Hypothalamus (tissue), 51 donors: ENCODE data around the gene LSM3.
A peak's percentile ranks its signal among the peaks of the same experiment; 100 is the strongest.
"Not testable (repeated sequence)": the region's sequence is repeated elsewhere in the genome, so short reads cannot be mapped to it uniquely, and the experiment has no call there.

Experiments
- DNase-seq, 51 donors: peaks; one replicate each; lab custom pipeline; 2025; lab: John Stamatoyannopoulos, UW

The LSM3 gene

DNA sequence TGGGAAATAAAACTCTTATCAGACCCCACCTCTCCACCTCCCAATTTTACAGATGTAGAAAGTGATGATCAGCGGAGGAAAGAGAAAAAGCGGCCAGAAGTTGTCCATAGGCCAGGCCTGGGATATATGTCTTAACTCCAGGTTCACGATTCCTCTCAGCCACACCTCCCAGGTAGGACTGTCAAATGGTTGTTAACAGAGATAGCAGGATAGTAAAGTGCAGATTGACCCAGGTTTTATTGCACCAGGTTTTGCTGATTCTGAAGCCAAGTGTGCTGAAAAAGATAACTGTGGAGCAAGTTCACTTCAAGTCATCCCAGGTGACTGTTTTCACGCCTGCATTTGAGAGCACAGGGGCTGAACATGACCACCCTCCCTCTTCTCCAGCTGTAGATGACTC lies 36.1 kb downstream of the LSM3 start:
- DNase-seq = no peak

DNA sequence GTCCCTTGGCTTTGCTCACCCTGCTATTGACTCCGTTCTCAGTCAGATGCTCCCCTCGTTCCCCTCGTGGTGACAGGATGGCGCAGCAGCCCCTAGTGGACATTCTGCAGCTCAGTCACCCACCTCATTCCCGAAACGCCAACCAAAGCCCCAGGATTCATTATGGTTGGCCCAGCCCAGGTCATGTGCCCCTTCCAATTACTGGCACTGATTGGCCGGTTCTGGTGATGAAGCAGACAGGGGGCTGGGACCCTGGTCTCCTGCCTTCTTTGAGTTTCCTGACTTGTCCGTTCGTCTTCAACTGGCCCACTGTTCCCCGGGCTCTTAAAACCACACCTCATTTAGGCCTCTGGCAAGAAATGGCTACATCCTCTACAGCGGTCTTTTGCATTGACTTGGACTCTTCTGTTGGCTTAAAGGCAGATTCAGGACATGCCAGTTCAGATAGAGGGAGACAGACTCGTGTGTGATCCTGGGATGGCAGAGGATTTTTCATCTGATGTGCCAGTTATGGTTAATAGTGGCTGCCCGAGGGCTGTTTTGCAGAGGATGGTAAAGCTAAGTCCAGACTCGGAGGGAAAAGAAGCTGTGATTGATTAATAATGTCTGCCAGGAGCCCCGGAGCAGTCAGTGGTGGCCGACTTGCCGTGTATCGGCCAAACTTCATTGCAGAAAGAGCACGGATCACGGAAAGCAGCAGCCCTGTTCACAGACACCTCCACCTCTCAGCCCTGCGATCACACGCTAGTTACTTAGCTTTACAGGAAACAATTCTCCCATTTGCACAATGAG lies 37.8 kb downstream of the LSM3 start:
- DNase-seq = peak in 45 of 51 donors; percentile 13 to 88 (median 51)

GRCh38 chr3:14218355-14218754 lies 39.7 kb downstream of the LSM3 start:
- no peak for DNase-seq

GRCh38 chr3:14220933-14221332 lies 42.3 kb downstream of the LSM3 start:
- no peak for DNase-seq

DNA sequence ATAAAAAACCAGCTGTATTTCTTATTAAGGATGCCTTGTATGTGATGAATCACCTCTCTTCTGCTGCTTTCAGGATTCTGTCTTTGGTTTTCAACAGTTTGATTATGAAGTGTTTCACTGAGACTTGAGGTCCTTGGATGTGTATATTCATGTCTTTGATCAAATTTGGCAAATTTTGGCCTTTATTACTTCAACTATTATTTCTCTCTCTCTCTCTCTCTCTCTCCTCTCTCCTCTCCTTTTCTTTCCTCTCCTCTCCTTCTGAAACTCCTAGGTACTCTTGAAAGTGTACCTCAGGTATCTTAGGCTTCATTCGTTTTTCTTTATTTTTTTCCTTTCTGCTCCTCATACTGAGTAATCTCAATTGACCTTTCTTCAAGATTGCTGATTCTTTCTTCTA lies 43.3 kb downstream of the LSM3 start:
- DNase-seq = no peak

GRCh38 chr3:14222457-14222856 lies 43.8 kb downstream of the LSM3 start:
- no peak for DNase-seq

DNA sequence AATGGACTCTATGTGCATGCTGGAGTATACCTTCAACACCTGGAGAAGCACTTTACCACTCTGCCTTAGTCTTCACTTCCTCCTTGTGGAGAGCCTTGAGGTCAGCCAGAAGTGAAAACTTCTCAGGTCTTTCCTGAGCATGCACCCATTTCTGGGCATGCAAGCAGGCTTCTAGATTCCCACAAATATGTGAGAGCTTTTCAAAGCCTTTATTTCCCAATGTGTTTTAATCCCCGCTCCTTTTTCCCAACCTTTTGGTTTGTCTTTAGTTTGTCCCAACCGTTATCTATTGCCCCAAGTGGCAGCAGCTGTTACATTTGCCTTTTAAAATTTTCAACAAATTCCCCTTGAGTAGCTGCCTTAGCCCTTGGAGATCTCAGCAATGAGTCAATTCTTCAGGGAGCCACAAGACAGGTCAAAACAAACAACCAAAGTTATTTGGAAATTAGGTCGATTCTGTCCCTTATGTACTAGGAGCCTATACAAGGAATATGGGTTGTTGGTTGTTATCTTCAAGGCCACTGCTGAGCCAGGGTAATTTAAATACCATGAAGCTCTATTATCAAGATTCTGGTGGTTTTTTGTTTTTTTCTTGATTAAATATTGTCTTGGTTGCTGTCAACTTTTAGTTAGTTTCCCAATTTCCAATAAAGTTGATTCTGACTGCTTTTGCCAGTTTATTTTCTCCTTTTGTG lies 44.4 kb downstream of the LSM3 start:
- DNase-seq = no peak

GRCh38 chr3:14223595-14223994 lies 45.0 kb downstream of the LSM3 start:
- no peak for DNase-seq

DNA sequence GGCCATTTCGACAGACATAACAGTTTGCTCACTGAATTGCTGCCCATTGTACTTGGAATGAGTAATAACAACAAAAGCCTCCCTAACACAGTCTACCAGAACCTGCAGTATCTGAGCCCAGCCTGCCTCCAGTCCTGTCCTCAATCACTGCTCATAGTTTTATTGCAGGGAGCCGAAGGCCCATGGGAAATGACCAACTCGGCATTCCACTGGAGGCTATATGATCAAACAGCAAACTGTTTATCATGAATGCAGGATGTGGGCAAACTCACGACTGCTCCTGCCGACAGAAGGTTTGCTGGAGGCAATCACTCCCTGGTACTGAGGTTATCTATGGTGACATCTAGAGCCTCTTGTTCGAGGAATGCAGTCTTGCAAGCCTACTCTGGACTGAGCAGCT lies 46.3 kb downstream of the LSM3 start:
- no peak for DNase-seq

GRCh38 chr3:14225421-14225820 lies 46.8 kb downstream of the LSM3 start:
- DNase-seq = no peak

DNA sequence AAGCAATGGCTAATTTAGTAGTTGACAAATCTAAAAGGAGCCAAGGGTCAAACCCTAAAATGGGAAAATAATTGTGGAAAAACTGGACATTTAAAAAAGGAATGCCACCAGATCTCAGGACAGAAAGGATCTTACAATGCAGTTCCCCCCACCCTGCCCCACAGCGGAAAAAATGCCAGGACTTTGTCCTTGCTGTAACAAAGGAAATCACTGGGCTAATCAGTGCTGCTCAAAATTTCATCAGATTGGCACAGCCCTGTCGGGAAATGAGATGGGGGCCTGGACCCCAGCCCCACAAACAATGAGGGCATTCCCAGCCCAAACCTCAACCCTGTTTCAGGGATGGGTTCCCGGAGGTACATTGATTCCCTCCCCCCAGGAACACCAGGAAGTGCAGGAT lies 47.7 kb downstream of the LSM3 start:
- not testable (repeated sequence) for DNase-seq

DNA sequence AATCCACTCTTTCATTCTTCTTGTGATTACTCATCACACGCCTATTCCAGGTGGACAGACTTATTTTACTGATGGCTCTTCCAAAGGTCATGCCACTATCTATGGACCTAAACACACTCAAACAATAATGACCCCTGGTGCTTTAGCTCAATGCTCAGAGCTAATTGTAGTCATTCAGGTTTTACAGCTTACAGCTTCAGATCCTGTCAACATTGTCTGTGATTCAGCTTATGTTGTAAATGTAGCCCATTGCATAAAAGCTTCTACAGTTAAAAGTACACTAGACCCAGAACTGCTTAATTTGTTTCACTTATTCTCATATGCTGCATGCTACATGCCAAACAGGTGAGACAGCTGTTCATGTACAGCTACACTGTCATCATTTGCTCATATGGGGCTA lies 49.2 kb downstream of the LSM3 start:
- no peak for DNase-seq

DNA sequence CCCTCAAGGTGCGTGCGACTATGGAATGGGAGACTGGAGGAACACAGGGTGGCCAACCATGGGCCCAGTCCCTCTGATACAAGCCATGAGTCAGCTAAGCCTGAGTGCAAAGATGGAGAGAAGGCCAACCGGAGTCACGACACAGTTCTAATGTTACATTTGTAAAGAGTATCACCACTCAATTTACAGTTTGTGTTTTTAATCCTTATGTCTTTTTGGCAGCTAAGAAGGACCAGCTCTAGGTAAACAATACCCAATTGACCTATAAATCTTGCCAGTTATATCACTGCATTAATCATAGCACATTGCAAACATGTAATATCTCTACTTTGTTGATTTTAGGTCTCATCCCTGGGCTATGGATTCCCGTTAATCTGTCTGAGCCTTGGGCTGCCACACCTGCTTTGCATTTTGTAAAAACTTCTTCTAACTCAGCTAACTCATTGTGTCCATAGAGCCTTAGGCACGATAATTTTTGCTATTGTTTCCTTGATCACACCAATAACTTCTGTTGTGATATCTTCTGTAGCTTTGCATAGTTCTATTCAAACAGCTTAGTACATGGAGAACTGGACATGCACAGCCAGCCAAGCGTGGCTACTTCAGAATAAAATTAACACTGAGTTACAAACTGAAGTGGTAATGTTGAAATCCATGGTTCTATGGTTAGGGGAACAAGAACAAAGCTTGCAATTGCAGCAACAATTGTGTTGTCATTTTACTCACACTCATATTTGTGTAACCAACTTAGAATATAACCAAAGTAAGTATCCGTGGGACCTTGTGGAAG lies 50.3 kb downstream of the LSM3 start:
- no peak for DNase-seq

GRCh38 chr3:14229695-14230094 lies 51.1 kb downstream of the LSM3 start:
- DNase-seq = not testable (repeated sequence)

DNA sequence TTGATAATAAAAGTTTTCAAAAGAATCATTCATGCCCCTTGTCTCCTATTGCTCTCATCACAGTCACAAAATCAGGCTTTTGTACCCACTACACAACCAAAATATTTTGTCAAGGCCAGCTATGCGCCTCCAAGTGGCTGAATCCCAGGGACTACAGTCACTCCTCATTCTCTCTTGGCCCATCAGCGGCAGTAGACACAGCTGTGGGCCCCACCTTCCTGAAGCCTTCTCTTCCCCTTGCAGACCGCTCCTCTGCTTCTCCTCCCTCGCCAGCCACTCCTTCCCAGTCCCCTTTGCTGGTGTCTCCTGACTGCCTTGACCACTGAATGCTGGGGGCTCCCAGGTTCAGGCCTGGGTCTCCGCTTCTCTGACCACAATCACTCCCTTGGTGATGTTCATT lies 52.1 kb downstream of the LSM3 start:
- no peak for DNase-seq

GRCh38 chr3:14231145-14231990 lies 52.8 kb downstream of the LSM3 start:
- no peak for DNase-seq

DNA sequence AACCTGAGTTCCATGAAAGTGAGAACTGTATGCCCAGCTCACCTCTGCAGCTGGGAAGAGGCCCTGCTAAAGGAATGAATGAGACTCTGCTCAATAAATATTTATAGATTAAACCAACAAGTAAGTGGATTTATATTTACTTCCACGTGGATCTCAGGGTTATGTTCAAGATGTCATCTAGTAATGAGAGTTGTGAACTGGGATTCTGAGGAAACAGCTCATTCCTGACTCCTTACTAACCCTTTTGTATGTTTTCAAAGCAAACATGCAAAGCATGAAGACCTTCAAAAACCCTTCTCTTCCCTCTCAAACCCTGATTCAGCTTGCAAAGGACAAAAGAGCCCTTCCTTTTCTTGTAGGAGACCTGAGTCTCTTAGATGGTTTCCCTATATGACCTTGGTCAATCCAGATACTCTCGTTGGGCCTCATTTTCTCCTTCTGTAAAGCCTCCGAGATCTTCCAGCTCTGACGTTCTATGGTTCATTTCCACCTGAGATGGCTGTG lies 53.4 kb downstream of the LSM3 start:
- DNase-seq = no peak

DNA sequence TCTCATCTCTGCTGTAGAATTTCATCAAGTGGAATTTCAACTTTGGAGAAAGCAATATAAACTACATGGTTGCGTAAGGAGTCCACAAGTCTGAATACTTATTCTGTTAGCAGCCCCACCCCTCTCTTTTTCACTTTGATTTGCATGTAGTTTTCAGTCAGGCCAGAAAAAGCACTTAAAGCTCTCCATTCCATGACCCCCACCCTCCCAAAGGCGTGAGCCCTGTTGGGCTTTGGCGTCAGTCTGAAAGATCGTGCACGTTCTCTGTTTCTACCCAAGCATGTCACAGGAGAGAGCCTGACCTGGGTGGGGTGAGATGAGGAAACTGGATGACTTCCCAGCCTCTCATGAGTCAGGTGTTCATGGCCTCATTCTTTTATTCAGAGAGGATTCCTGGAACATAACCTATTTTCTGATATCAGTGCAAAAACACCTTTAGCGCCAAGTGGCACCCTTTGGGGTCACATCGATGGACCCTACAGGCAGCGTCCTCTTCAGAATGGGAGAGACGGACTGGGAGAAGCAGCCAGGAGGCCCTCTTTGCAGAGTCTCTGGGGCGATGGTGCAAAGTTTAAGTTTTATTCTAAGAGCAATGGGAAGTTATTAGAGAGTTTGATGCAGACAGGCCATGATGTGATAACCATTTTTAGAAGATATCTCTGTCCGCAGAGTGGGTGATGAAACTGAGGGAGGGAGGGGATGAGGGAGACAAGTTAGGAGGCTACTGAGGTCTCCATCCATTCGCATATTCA lies 55.8 kb downstream of the LSM3 start:
- no peak for DNase-seq
